Stimulated activated CD4-positive, alpha-beta T cell treated with anti-CD3 and anti-CD28 coated beads, Interleukin-12 subunit alpha, Interleukin-12 subunit beta, amount 100 ng/mL, for 24 hours (primary cell): ENCODE results near the gene FRAT1.

Experiments
- DNase-seq, 2 experiments: peaks; one replicate each; pipeline ENCODE4 v3.0.0-alpha.2; 2020; ENCODE audit warnings: low read depth in 2 of 2

FRAT1 gene

DNA sequence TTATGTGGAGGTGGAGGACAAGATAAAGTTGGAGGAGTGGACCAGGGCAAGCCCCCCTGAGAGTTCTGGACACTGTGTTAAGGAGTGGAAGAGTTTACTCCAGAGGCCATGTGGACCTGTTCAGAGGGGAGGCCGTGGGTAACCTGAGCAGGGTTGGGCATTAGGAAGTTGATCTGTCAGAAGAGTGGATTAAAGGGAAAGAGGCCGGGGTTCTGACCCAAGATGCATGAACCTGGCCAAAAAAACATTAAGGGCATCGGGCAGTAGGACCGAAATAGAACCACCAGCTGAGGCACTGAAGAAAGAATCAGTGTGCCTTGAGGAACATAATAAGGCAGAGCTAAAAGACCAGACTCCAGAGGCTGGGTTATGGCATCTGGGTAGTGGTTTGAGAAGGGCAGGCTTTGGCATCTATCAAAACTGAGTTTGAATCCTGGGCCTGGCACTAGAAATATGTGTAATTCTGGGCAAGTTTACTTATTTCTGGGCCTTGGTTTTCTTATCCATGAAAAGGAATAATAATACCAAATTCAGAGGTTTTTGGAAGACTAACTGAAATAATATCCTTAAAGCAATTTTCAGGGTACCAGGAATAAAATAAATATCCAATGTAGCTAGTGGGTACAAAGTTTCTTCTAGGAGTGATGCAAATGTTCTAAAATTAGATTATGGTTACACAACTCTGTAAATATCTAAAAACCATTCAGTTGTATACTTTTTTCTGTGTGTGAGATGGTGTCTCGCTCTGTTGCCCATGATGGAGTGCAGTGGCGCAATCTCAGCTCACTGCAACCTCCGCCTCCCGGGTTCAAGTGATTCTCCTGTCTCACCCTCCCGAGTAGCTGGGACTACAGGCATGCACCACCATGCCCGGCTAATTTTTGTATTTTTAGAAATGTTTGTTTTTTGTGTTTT is 10.9 kb upstream of the FRAT1 start:
- no peak for DNase-seq

DNA sequence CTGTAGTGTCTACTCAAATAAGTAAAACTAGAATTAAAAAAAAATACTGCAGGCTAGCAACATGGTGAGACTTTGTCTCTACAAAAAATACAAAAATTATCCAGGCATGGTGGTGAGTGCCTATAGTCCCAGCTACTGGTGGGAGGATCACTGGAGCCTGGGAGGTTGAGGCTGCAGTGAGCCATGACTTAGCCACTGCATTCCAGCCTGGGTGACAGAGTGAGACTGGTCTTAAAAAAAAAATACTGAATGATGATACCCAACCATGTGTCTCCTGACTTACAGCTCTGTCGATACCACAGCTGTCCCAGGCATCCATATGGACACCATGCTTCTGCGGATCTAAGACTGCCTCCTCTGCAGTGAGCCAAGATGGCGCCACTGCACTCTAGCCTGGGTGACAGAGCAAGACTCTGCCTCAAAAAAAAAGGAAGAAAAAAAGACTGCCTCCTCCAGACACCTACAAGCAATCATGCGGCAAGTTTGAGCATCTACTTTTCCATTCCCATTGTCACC is 7.9 kb upstream of the FRAT1 start:
- no peak for DNase-seq

DNA sequence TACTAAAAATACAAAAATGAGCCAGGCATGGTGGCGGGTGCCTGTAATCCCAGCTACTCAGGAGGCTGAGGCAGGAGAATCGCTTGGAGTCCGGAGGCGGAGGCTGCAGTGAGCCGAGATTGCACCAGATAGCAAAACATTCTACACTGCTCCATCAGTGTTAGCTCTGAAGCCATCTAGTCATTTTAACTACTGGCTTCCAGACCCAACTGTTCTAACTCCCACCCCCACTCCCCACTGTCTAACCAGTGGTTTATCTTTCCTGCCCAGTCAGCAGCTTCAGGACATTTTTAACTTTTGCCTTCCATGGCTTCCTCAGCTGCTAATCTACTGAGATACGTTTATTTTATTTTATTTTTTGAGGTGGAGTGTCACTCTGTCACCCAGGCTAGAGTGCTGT is 6.2 kb upstream of the FRAT1 start:
- no peak for DNase-seq

DNA sequence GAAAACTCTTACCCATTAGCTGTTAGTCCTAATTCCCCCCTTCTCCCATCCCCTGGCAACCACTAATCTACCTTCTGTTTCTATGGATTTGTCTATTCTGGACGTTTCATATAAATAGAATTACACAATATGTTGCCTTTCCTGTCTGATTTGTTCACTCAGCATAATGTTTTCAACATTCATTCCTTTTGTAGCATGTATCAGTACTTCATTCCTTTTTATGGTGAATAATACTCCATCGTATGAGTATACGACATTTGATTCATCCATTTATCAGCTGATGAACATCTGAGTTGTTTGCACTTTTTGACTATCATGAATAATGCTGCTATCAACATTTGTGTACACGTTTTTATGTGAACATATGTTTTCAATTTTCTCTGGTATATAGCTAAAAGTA is 4.4 kb upstream of the FRAT1 start:
- no peak for DNase-seq

DNA sequence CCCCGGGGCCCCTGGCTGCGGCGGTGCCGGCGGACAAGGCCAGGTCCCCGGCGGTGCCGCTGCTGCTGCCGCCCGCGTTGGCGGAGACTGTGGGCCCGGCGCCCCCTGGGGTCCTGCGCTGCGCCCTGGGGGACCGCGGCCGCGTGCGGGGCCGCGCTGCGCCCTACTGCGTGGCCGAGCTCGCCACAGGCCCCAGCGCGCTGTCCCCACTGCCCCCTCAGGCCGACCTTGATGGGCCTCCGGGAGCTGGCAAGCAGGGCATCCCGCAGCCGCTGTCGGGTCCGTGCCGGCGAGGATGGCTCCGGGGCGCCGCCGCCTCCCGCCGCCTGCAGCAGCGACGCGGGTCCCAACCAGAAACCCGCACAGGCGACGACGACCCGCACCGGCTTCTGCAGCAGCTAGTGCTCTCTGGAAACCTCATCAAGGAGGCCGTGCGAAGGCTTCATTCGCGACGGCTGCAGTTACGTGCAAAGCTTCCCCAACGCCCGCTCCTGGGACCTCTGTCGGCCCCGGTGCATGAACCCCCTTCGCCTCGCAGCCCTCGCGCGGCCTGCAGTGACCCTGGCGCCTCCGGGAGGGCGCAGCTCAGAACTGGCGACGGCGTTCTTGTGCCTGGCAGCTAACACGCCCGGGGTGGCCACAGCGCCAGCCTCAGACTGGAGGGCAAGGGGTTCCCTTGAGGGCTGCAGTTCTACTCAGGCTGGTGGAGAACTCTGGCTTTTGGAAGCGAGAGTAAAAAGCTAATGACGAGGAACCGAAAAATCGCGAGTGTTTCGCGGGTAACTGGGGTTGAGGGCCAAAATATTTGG is 804 bp downstream of the FRAT1 start:
- peak in 1 of 2 experiments; percentile 51 for DNase-seq

DNA sequence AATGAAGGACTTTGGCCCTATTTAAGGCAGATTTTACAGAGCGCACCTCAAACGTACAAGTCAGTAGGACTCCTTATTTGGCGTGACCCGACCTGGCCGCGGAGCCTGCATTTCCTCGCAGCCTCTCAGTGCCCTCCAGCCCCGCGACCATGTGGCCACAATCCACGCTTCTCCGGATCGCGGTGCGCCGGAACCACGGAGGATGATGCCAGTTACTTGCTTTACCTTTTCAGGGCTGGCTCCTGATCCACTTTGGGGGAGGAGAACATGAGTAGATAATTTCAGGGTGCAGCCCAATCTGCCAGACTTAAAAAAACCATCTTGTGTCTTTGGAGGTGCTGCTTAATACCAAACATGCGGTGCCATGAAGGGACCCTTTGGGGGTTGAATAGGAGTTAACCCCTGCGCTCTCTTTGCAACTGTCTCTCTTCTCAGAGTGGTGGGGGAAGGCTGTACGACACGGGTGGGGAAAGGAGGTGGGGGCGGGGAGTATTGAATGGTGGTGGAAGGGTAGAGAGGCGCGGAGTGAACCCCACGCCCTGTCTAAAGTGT is 1.5 kb downstream of the FRAT1 start:
- DNase-seq = no peak

DNA sequence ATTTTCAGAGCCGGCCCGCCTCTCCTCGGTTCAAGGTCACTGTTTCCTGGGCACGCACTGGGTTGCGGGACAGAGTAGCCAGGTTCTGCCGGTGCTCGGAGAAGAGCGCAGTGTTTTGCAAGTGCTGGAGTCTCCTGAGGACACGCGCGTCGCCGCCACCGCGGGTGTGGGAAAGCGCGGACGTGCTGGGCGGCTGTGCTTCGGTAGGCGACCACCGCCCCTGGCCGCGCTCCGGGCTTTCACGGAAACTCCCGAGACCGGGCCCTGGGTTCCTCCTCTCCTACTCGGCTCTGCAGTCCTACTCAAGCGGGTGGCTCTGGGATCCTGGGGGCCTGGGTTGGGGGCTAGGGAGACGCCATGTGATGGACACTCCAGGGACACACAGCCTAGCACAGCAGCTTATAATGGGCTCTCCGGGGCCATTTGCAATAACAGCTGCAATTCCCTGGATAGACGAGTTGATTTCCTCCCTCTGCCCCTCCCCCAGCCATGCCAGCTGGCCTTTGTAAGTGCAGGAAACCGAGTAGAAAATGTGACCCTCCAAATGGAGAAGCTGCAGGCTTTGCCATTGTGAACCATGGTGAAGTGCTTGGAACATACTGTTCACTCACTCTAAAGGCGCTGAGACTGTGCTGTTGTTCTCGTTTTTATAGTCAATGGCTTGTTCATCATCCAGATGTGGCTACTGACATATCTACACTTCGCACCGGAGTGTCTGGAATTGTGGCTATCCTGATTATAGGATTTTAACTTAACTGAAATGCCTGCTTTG is 2.1 kb downstream of the FRAT1 start:
- DNase-seq = no peak

DNA sequence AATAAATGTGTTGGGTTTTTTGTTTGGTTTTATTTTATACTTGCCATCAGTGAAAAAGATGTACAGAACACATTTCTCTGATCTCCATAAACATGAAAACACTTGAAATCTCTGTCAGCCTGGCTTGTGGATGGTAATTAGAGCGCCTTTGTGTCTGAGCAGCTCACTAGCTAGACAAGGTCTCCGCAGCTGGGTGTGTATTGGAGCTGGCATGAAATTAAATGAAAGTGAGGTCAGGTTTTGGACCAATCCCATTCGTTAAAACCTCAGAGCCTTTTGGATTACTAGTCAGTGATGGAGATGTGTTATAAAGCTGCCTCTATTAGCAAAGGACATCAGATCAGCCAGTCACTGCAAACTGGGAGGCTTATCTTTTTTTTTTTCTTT is 2.7 kb downstream of the FRAT1 start:
- no peak for DNase-seq

DNA sequence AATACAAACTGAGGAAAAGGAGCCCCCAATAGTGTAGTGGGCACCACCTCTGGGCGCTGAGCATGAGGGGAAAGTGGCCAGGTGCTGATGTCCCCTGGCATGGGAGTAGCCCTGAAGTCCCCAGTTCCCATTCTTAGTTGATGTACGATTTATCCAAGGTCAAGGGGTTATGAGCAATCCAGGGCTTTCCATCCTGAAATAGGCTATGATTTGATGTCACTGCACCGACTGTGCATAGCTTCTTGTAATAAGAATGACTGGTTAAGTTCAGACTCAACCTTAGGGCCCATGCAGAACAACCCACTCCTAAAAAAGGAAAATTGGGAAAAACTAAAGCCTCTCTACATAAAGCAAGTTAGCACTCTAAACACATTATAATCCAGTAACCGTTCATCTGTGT is 4.4 kb downstream of the FRAT1 start:
- DNase-seq = no peak

DNA sequence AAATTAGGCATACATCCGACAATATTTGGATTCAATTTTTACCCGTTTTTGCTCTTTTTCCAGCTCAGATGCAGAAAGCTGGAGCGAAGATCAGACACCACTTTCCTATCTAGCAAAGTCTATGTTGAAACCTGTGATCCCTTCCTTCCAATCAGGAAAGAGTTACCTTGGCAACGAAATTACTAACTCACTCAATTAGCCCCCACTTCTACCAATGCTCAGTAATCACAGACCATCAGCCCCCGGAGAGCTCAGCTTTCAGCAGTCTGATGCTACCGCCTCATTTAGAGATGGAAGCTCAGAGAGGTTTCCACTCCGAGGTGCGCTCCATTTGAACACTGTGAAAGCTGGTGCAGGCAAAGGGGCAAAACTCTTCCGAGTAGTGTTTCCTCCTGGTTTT is 6.7 kb downstream of the FRAT1 start:
- DNase-seq = no peak

DNA sequence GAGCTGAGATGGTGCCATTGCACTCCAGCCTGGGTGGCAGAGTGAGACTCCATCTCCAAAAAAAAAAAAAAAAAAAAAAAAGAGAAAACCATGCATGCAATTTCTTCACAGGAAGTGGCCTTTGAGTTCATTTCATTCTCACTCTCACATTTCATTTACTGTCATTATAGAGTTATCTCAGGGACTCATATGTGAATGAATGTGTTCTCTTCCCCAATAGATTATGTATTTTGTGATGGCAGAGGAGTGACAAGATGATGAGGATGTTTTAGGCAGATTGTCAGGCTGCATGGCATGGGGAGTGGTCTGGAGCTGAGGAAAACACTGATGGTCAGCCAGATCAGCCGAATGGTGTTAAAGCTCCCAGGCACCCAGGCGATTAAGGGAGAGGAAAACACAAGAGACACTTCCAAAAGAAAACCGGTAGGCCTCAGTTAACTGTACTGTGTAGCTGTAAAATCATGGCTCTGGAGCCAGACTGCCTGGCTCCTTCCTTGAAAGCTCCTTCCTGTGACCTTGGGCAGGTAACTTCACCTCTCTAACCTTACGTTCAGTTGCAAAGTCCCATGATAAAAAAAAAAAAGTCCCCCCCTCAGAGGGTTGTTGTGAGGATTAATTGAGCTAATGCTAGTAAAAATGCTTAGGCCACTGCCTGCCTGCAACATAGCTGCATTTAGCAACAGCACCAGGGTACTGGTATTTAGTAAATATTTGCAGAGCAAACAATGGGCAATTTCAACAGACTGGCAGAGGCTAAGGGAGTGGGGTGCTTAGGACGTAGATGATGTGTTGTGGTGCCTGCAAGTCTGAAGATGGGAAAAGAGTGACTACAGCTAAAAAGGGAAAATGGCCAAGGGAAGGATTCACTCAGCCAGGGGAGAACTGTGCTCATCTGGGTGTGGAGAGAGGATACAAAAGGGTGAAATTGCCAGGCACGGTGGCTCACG is 8.6 kb downstream of the FRAT1 start:
- DNase-seq = no peak

DNA sequence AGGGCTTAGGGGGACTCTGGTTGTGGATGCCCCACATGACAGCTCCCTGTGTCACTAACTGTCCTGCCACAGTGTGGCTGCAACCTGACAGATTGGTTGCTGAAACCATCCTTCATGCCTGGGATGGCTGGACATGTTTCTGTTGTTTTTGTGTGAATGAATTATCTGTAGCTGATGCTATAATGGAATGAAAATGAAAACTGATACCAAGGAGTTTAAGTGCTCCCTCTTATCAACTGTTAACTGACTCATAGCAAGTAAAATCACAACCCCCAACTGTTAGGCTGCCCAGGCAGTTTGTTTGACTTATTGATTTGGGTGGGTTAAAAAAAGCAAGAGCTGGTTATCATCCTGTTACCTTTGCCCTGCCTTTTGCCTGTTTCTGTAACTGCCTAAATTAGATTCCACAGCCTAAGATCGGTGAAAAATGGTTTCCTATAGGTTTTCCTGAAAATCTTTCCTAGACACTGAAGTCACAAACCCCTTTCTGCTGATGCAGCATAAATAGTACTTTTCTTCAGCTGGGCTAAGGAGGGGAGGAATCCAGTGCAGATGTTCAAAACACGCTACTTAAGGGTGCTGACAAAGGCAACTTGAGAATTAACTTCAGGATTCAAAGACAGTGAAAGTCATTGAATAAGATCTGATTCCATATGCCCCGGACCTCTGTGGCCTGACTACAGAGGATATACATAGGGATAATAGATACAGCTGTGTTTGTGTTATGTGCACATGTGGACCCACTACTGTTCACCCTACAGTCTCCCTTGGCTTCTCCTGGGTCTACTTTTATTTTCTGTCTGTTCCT is 9.8 kb downstream of the FRAT1 start:
- no peak for DNase-seq

DNA sequence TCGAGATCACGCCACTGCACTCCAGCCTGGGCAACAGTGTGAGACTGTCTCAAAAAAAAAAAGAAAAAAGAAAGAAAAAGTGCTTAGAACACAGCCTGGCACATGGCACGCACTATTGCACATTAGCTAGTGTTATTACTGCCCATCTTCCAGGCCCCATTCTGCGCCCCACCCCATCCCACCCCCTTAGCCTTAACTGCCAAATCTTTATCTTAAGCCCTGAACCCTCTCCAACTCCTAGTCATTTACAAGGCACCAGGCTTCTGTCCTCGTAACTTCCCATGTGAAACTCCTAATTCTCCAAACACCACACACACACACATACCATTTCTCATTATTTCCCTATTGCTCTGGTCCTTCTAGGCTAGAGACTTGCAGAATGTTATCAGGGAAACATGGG is 10.7 kb downstream of the FRAT1 start:
- no peak for DNase-seq

DNA sequence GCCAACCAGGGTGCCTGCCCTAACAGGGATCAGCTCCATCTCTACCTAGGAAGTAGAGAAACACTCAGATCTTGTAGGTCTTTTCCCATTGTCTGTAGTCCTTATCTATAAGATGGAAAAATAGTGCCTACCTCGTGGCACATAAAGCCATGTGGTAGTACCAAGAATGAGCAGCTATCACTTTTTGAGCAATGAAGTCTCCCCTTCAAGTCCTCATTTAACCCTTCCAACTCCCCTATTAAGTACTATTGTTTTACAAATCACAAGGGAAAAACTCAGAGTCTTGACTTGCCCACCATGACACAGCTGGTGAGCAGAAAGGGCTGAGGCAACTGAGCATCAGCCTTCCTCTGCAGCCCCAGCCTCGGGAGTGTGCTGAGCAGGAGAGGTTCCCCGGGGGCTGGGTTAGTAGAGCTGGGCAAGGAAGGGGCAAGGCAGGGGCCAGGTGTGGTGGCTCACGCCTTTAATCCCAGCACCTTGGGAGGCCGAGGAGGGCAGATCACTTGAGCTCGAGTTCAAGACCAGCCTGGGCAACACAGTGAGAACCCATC is 12.2 kb downstream of the FRAT1 start:
- no peak for DNase-seq

DNA sequence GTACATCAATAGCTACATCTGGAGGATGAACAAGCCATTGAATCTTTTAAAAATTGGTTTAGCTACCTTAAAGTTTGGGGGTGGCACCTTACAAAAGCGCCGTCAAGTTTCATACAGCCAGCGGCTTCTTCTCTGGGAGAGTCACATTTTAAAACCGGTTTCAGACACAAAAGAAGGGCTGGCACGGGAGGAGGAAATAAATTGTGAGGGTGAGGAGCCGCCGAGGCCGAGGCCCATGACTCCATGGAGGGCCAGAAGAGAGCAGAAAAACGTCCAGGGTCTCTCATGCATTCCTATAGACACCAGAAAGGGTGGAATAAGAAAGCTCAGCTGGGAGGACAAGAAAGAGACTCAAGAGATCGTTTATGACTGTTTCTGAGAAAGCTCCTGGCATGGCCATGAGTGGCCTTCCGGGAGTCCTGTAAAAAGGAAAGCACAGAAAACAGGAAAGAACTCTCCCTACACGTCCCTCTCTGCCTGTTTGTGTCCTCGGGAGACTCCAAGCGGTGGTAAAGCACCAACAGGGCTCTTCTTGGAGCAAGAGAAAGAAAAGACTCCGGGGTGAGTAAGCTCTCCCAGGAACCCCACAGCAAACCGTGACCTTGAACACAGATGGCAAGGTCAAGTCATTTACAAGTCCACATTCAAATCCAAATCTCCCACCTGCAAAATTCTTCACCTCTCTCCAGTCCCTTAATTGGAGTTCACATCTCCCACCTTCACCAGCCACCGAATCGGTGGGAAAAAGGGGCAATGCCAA is 13.7 kb downstream of the FRAT1 start:
- DNase-seq = no peak

DNA sequence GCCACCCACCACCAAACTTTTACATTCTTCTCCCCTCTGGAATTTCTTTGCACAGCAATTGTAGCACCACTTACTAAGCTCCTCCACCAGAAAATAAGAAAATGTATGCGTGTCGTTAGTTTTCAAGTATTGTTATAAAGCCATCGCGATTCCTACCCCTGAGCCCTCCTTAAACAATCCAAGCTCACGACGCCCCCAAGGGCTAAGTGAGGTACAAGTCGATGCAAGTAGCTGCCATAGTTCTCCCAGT is 14.2 kb downstream of the FRAT1 start:
- DNase-seq = no peak

DNA sequence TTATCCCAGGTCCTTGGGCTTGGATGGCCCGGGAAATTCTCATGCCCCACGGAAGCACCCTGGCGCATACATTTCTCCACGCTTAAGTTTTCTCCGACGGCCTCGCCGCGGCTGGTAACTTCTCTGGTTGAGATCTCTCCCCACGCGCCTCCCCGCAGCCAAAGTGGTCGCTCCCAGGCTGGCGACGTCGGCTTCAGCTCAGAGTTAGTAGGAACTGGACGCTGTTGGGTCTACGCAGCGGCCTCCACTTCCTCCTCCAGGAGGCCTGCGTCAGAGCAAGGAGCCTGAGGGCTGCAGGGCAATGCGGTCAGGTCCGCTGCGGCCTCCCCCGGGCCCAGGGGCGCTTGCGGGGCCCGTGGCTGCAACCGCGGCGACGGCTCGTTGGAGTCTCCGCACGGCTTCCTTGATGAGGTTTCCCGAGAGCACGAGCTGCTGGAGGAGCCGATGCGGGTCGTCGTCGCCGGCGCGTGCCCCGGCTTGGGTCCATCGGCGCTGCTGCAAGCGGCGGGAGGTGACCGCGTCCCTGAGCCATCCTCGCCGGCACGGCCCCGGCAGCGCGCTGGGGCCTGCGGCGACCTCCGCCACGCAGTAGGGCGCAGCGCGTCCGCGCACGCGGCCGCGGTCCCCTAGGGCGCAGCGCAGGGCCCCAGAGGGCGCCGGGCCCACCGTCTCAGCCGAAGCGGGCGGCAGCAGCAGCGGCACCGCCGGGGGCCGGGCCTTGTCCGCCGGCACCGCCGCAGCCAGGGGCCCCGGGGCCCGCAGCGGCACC is 14.7 kb downstream of the FRAT1 start:
- no peak for DNase-seq
